Gastrocnemius medialis (tissue), 4 donors: ENCODE results near the gene TBC1D22B. TPM values are rescaled to one million over a fixed set of nuclear protein-coding genes. Genes with fewer than 3 reads are reported as not detected.
A peak's percentile ranks its signal among the peaks of the same experiment; 100 is the strongest.

Experiments
- ATAC-seq, 2 donors: fragments of 150-250 bp; one replicate each; pipeline ENCODE4 v1.9.1; 2016
- DNase-seq, 2 donors: peaks; one replicate each; pipeline ENCODE4 v3.0.0-alpha.2; 2019
- H3K27ac ChIP-seq, 4 donors: fragments of 200-600 bp; sonication (generic); 1 replicate in 1 of 4; 2 replicates in 3 of 4; pipeline ENCODE4 v1.5.1; 2016 to 2018; ENCODE audit warnings: mild to moderate bottlenecking in 2 of 4, moderate library complexity in 1 of 4
- H3K27me3 ChIP-seq, 3 donors: fragments of 200-600 bp; sonication (generic) in 2 of 3; 1 replicate in 1 of 3; 2 replicates in 2 of 3; pipeline versions ENCODE4 v1.5.1 to v1.6.0; 2016 to 2019; ENCODE audit warnings: mild to moderate bottlenecking in 1 of 3, moderate library complexity in 1 of 3
- H3K36me3 ChIP-seq, 2 donors: fragments of 200-600 bp; sonication (generic) in 1 of 2; one replicate each; pipeline ENCODE4 v1.5.1; 2017 to 2018
- H3K4me1 ChIP-seq, 2 donors: fragments of 200-600 bp; sonication (generic) in 1 of 2; one replicate each; pipeline ENCODE4 v1.5.1; 2016 to 2017; ENCODE audit warnings: mild to moderate bottlenecking in 2 of 2
- H3K4me3 ChIP-seq, 4 donors: fragments of 200-600 bp; sonication (generic) in 3 of 4; 1 replicate in 1 of 4; 2 replicates in 3 of 4; pipeline ENCODE4 v1.5.1; 2016 to 2019; ENCODE audit warnings: mild to moderate bottlenecking in 2 of 4
- H3K9me3 ChIP-seq, 3 donors: fragments of 200-600 bp; sonication (generic) in 2 of 3; 1 replicate in 1 of 3; 2 replicates in 2 of 3; pipeline ENCODE4 v1.5.1; 2016 to 2019
- CTCF ChIP-seq, 5 experiments: fragments of 450-650 bp in 3 of 5; fragments of 200-600 bp in 2 of 5; sonication (generic) in 2 of 5; IDR thresholded peaks in 4 of 5; conservative IDR thresholded peaks in 1 of 5; 1 replicate in 4 of 5; 2 replicates in 1 of 5; pipeline ENCODE4 v1.5.1; 2016 to 2019; ENCODE audit warnings: antibody characterized with exemption in 5 of 5, mild to moderate bottlenecking in 3 of 5, moderate library complexity in 3 of 5
- POLR2A ChIP-seq, 2 donors: fragments of 450-650 bp; IDR thresholded peaks; one replicate each; pipeline ENCODE4 v1.6.1; 2017; ENCODE audit warnings: antibody characterized with exemption in 2 of 2, mild to moderate bottlenecking in 2 of 2, moderate library complexity in 2 of 2
- in situ Hi-C, 4 donors: fragments of 200-750 bp; cut with MboI; loops; one replicate each; pipeline versions ENCODE4 v1.15.0 to v1.8.0; 2017; ENCODE audit warnings: low sequenced_read_pairs in 4 of 4
- intact Hi-C: fragments of 100-400 bp; cut with DNase I; formaldehyde crosslinking; loops from one replicate; pipeline ENCODE4 v1.15.1; 2023; ENCODE audit warnings: low total_unique reads
- total RNA-seq, 4 donors: library from RNA; depleted of rRNA; stranded (reverse); fragments of >200 nt; gene quantifications; one replicate each; pipeline versions ENCODE4 v1.1.0 to v1.2.3, GENCODE V29; 2016

The TBC1D22B gene
- total RNA-seq, 4 donors from 2014 or later: 6.3 to 12.3 (median 7.7) TPM

DNA sequence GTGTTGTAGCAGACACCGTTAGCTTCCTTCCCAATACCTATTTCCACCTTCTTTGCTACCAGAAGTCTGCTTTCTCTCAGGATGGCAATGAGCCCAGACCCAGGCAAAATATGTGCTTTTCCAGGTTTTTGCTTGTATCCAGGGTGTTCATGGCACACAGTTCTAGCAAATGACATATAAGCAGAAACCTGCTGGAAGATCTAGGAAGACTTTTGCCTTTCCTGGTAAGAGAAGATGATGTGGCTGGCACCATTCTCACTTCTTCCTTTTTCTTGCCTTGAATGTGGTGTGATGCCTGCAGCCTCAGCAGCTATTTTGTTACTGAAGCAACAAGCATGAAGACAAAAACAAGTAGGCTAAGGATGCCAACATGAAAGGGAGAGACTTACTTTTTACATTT lies 19.2 kb upstream of the TBC1D22B start:
- Histone ChIP-seq H3K27me3 (no peaks in the 10 kb centered on the region), H3K27ac (no peak overlapping the region), H3K4me1 (peaks cover 23 to 27% of the 10 kb centered on the region in 2 donors), H3K4me3 (no peak overlapping the region), H3K9me3 (no peaks in the 10 kb centered on the region), H3K36me3 (no peaks in the 10 kb centered on the region)
- TF ChIP-seq POLR2A (IDR thresholded peaks at IDR 0.05) (no peak), CTCF (IDR thresholded peaks at IDR 0.05 in 4 of 5, conservative IDR thresholded peaks at IDR 0.05 in 1 of 5) (no peak)
- no peak for DNase-seq
- in situ Hi-C loops: no loop called here
- intact Hi-C loops: no loop called here
- no peak for ATAC-seq

DNA sequence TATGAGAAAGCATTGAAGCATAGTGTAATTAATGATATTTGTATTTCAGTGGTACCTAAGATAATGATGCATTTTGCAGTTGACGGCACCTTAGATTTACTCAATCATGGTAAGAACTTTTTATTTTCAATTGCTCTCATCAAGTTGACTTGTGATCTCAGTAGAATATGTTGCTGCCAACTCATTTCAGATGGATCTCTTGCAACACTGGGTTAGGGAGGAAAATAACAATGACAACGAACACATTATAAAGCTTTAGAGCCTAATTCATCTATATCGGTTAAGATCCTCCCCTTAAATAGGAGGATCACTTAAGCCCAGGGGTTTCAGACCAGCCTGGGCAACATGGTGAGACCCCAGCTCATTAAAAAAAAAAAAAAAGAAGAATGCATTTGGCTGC lies 18.0 kb upstream of the TBC1D22B start:
- H3K4me1 ChIP-seq: peaks cover 34 to 35% of the 10 kb centered on the region in 2 donors
- peak overlapping the region; percentile 49 to 74 (median 67) for H3K27ac ChIP-seq
- no peaks in the 10 kb centered on the region for H3K36me3 ChIP-seq
- TF ChIP-seq CTCF (IDR thresholded peaks at IDR 0.05 in 4 of 5, conservative IDR thresholded peaks at IDR 0.05 in 1 of 5): no peak
- no peak for TF ChIP-seq POLR2A (IDR thresholded peaks at IDR 0.05)
- intact Hi-C loops: no loop called here
- H3K27me3 ChIP-seq: no peaks in the 10 kb centered on the region
- ATAC-seq (peak in 1 of 2 donors; percentile 37), DNase-seq (no peak)
- no peak overlapping the region for H3K4me3 ChIP-seq
- in situ Hi-C loops: no loop called here
- no peaks in the 10 kb centered on the region for H3K9me3 ChIP-seq

DNA sequence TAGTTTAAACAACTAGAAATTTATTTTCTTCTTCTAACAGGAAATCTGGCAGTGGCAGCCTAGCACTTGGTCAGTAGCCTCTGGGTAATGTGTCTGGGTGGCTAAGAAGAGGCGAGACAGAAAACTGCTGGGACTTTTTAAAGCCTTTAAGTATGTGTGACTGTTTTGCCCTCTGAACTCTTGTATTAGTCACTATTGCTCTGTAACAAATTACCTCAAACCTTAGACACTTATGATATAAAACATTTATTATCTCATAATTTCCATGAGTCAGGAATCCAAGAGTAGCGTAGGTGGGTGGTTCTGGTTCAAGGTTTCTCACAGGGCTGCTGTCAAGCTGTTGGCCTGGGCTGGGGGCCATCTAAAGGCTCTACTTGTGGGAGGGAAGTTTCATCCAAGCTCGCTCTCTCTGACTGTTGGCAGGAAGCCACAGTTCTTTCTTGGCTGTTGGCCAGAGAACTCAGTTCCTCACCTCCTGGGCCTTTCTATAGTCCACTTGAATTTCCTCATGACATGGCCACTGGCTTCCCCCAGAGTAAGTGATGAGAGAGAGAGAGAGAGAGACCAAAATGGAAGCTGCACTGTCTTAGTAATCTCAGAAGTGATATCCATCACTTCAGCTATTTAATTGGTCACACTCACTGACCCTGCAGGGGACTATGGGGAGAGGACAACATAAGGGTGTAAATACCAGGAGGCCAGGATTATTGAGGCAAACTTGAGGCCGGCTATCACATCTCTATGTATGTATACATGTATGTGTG lies 17.4 kb upstream of the TBC1D22B start:
- in situ Hi-C loops: no loop called here

GRCh38 chr6:37241131-37241530 lies 16.4 kb upstream of the TBC1D22B start:
- no peaks in the 10 kb centered on the region for H3K27me3 ChIP-seq
- no peak overlapping the region for H3K4me3 ChIP-seq
- TF ChIP-seq CTCF (IDR thresholded peaks at IDR 0.05 in 4 of 5, conservative IDR thresholded peaks at IDR 0.05 in 1 of 5) (no peak), POLR2A (IDR thresholded peaks at IDR 0.05) (no peak)
- intact Hi-C loops (no loop called here), in situ Hi-C loops (no loop called here)
- DNase-seq (no peak), ATAC-seq (no peak)
- no peaks in the 10 kb centered on the region for H3K9me3 ChIP-seq
- H3K4me1 ChIP-seq: peaks cover 42 to 43% of the 10 kb centered on the region in 2 donors
- H3K27ac ChIP-seq: peak overlapping the region in 3 of 4 donors; percentile 5 to 76 (median 71)
- H3K36me3 ChIP-seq: no peaks in the 10 kb centered on the region

More for the DNA sequence above, 17.4 kb upstream of the TBC1D22B start:
- intact Hi-C loops: no loop called here
- H3K27ac ChIP-seq: peak overlapping the region; percentile 49 to 74 (median 67)
- H3K4me3 ChIP-seq: no peak overlapping the region
- H3K9me3 ChIP-seq: no peaks in the 10 kb centered on the region
- ATAC-seq (peak; percentile 23 to 29), DNase-seq (peak; percentile 49 to 83)
- H3K27me3 ChIP-seq: no peaks in the 10 kb centered on the region
- H3K4me1 ChIP-seq: peaks cover 37 to 40% of the 10 kb centered on the region in 2 donors
- TF ChIP-seq POLR2A (IDR thresholded peaks at IDR 0.05) (no peak), CTCF (IDR thresholded peaks at IDR 0.05 in 4 of 5, conservative IDR thresholded peaks at IDR 0.05 in 1 of 5) (no peak)
- no peaks in the 10 kb centered on the region for H3K36me3 ChIP-seq
